Measurements from ENCODE around the gene CHST14.
A peak's percentile ranks its signal among the peaks of the same experiment; 100 is the strongest.
"Not testable (repeated sequence)": the region's sequence is repeated elsewhere in the genome, so short reads cannot be mapped to it uniquely, and the experiment has no call there.

Gene CHST14

DNA sequence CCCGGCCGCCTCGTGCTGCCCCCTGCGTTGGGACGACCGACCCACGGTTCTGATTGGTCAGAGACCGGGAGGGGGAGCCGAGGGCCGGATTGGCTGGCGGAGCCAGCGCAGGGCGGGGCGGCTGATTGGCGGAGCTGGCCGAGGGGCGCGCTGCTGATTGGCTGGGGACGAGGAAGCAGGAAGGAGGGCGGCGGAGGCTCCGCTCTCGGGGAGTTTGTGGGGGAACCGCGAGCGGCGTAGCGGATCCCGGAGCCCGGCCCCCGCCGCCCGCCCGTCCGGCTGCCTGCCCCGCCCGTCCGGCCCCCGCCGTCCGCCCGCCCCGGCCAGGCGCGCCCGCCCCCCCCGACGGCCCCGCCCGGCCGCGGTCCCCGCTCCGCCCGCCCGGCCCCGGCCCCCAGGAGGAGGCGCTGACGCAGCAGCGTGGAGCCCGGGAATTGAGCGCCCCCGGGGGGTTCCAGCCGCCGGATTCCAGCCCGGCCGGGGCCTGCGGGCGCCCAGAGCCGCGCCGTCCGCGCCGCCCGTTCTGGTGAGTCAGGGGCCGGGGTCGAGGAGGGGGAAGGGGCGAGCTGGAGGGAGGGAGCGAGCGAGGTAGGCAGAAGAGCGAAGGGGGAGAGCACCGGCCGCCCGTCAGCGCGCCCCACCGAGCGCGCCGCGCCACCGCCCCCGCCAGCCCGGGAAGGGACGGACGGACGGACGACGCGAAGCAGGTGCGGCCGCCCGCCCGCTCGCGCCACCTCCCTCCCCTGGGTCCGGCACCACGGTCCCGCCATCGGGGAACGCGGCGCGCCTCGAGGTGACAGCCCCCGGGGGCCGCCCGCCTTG is 29.8 kb upstream of the CHST14 start, which contains the start of gene BAHD1:
BAHD1 (plus strand) TSS at position 211 of the 822 bp plus-strand sequence. CDS start 17,512 bp downstream, outside the sequence.
- no peak for FAIRE-seq
- peak; percentile 80 for DNase-seq (ENCODE audit: low spot score)

GRCh38 chr15:40441565-40442531 is 28.9 kb upstream of the CHST14 start:
- no peak for FAIRE-seq
- DNase-seq (ENCODE audit: low spot score): no peak

DNA sequence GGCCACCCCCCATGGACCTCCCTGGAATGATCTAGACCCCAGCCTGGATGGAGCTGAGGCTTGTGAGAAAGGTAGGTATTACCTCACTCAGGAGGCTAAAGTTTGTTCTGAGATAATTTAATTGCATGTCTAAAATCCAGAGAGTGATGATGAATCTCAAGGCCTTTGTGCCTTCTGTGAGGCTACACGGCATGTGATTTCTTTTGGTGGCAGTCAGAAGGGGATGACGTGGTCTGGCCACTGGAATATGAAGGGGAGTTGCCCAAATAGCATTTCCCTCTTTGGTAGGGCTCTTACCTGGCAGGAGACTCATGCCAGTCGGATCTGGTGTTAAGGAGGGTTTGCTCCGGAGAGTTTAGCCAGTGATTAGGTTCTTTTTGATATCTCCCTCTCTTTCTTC is 27.5 kb upstream of the CHST14 start:
- DNase-seq (ENCODE audit: low spot score) (no peak), FAIRE-seq (no peak)

DNA sequence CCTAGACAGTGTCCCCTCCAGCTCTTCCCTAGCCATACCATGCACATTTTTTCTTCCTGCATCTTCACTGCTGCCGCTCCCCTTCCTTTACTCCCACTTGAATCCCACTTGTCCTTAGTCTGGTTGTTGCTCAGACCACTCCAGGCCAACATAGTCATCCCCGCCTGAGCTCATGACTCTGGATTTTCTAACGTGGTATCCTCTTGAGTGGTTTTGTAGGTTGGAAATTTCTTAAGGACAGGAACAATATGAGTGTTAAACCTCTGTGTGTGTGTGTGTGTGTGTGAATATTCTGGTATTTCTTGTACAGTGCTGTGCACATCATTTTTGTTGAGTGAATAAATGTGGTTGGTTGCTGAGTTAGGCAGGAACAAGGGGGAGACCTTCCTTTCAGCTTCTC is 26.9 kb upstream of the CHST14 start:
- DNase-seq (ENCODE audit: low spot score) (no peak), FAIRE-seq (no peak)

DNA sequence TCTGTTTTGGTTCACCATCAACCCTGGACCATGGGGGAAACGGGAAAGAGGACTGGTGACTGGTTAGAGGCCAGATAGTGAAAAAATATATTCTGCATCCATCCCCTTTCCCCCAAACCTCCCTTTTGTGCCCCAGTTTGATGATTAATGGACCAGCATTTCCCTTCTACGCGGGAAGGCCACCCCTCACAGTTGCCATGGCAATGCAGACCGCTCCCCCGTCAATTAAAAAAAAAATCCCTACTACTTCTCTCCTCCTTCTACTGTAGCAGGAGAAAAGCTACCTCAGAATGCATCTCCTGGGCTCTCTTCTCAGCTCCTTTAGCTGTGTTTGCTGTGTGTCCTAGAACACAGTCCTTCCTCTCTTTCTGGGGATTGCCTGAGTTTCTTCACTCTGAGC is 26.0 kb upstream of the CHST14 start:
- FAIRE-seq: no peak
- DNase-seq (ENCODE audit: low spot score): no peak

DNA sequence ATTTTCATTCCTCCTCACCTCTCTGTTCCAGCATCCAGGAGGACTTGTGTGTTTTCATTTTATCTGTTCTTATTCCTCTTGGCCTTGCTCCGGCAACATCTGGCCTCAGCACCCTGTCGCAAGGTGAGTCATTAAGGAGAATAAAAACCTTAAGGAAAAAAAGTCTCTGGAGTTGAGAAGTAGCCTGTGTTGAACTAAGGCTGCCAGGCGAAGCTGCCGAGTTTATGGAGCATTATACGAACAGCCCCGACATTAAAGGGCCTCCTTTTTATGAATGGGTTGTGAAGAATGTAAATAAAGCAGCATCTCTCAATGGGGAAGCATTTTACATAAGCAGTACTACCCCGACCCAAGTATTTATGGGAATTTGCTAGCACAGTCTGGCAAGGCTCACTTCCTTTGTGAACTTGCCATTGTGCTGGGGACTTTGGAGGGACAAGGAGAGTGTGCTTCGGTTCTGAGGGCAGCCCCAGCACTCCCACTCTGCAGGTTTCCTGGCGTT is 25.3 kb upstream of the CHST14 start:
- no peak for FAIRE-seq
- no peak for DNase-seq (ENCODE audit: low spot score)

- DNase-seq (ENCODE audit: low spot score) (no peak), FAIRE-seq (no peak)
Measured at GRCh38 chr15:40446144-40446543, 24.6 kb upstream of the CHST14 start.

GRCh38 chr15:40448354-40448753 is 22.4 kb upstream of the CHST14 start:
- no peak for DNase-seq (ENCODE audit: low spot score)
- no peak for FAIRE-seq

DNA sequence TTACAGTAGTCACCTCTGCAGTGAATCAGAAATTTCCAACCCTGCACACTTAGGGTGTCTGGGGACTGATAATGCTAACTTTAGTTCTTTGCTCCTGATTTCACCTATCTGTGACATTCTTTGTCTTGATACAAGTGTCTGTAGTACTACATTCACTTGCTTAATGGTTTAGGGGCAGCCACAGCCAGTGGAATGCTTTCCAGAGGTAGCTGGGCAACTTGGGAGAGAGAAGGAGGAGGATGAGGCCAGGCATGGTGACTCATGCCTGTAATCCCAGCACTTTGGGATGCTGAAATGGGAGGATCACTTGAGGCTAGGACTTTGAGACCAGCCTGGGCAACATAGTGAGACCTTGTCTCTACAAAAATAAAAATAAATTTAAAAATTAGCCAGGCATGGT is 21.5 kb upstream of the CHST14 start:
- DNase-seq (ENCODE audit: low spot score): peak; percentile 36
- peak; percentile 62 for FAIRE-seq

DNA sequence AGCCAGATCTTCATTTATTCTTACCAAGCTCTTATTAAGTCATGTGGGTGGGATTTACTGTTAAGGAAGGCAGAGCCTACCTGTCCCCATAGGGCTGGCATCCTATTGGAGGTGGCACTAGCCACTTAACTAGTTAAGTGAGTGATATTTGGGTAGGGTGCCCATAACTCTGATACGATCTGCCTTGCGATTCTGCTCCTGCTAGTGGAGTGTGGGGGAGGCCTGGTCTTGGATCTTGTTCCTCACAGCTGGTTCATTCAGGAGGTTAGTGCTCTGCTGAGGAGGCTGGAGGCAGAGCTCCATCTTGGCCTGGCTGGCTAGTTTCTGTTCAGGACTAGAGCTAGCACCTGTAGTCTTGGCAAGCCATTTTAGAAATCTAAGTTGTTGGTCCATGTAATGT is 20.7 kb upstream of the CHST14 start:
- DNase-seq (ENCODE audit: low spot score) (no peak), FAIRE-seq (no peak)

DNA sequence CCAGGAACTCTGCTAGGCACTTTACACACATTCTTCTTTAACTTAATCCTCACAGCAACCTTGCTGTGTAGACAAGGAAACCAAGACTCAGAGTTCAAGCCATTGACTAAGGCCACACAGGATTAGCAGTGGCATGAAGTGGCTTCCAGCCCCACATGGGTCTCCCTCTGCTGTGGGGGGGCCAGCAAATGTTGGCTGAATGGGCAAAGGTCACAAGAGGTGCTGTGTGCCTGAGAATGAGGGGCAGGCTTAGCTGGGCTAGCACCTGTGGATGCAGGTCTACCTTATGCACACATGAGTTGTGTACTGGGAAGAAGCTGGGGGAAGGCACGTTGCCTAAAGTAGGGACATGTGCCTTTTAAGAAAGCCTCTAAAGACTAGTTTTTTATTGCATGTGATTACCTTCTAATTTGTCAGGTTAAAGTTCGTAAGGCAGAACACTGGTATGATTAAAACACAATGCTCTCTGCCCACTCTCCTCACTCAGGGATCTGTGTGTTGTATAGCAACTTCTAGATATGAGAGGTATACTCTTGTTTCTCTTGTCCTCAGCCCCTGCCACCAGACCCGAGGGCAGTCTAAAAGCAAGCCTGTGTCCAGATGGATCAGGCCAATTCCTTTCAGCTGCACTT is 19.1 kb upstream of the CHST14 start:
- no peak for FAIRE-seq
- DNase-seq (ENCODE audit: low spot score): no peak

DNA sequence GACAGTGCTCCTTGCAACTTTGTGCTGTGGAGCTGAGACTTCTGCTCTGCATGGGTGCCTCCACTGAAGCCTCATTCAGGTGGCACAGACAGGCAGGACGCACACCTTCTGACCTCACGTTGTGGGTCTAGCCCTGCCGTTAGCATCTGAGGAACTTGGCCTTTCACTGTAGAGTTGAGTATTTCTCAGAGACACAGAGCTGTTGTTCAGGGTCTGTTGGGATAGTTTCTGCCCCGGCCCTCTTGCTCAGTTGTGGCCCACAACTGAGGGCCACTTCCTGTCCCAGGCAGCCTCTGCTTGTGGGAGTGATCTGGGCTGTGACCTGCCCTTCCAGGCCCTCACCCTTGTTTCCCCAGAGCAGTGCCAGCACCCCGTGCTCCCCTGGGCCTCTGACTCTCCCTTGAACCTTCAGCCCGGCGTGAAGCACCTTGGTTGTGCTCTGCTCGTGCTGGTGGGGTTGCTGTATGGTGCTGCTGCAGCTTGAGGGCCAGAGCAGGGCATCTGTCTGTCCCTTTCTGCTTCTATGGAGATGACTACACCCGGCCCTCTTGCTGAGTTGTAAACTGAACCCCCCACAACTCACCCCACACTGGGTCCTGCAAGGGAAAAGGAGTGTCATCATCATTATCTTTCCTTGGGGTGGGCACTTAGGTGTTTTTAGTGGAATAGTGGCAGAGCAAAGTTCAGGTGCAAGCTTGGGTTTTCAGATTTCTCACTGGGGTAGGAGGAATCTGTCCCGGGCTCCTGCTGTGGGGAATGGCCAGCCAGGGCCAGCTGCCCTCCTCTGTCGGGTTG is 18.3 kb upstream of the CHST14 start:
- no peak for DNase-seq (ENCODE audit: low spot score)
- no peak for FAIRE-seq

GRCh38 chr15:40453941-40454340 is 16.8 kb upstream of the CHST14 start:
- not testable (repeated sequence) for FAIRE-seq; DNase-seq (ENCODE audit: low spot score)

- no peak for FAIRE-seq
- peak; percentile 8 for DNase-seq (ENCODE audit: low spot score)
Measured at GRCh38 chr15:40454904-40455391, 15.8 kb upstream of the CHST14 start.

- FAIRE-seq (no peak), DNase-seq (ENCODE audit: low spot score) (no peak)
Measured at GRCh38 chr15:40456299-40456712, 14.5 kb upstream of the CHST14 start.

DNA sequence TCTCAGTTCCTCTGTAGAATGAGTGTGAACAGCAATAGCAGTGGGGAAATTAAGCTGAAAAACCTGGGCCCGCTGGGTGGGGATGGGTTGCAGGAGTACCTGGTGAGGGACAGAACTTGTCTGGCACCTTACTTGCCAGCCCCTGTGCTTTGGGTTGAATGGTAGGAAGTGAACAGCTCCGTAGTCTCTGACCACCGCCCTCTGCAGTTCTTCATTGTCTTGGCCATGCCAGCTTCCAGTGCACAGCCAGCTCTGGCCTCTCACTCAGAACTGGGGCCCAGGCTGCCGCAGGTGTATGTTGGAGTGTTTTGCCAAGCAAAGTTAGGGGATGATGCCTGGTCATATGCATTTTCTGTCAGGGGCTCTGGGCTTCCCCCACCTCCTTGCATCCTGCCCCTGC is 14.0 kb upstream of the CHST14 start:
- DNase-seq (ENCODE audit: low spot score) (no peak), FAIRE-seq (no peak)

- no peak for FAIRE-seq
Measured at GRCh38 chr15:40458495-40459371, 12.1 kb upstream of the CHST14 start.

GRCh38 chr15:40459391-40460015 is 11.3 kb upstream of the CHST14 start:
- no peak for DNase-seq (ENCODE audit: low spot score)
- no peak for FAIRE-seq

More at GRCh38 chr15:40458495-40459371, 12.1 kb upstream of the CHST14 start:
- no peak for DNase-seq (ENCODE audit: low spot score)

DNA sequence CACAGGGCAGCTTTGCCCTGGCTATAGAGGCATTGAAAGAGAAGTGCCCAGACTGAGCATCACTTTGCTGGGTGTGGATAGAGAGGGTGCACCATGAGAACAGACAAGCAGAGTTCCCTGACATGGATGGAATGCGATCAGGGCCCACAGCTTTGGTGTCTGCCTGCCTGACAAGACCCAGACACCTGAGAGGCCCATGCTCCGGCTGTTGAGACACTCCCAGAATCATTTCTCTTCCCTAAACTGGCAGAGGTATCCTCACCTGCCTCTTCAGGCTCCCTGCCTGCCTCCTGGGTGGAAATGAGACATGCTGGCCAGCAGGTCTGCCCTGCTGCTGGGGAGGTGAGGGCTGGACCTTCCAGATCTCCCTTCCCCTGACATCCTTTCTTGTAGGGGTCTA is 10.4 kb upstream of the CHST14 start:
- DNase-seq (ENCODE audit: low spot score) (no peak), FAIRE-seq (no peak)

Data from RCC 7860 (cell line).